Large intestine (tissue), 3 donors: Measurements from ENCODE around the gene DPP6. TPM values are rescaled to one million over a fixed set of nuclear protein-coding genes. Genes with fewer than 3 reads are reported as not detected.

Source experiments
- DNase-seq, 2 donors: peaks; one replicate each; pipeline versions ENCODE4 v3.0.0 to v3.0.0-alpha.2; 2013
- H3K27ac ChIP-seq: one replicate; pipeline ENCODE4 v1.5.1; 2013; ENCODE audit warnings: low read length
- H3K27me3 ChIP-seq: 2 replicates; pipeline ENCODE4 v1.6.1; 2013; ENCODE audit warnings: low read length; ENCODE audit not compliant: control insufficient read depth, insufficient read depth
- H3K36me3 ChIP-seq: 2 replicates; pipeline ENCODE4 v1.6.1; 2013; ENCODE audit warnings: low read length; ENCODE audit not compliant: control insufficient read depth, insufficient read depth
- H3K4me1 ChIP-seq: one replicate; pipeline ENCODE4 v1.6.1; 2013; ENCODE audit warnings: low read length; ENCODE audit not compliant: control insufficient read depth, insufficient read depth
- H3K4me3 ChIP-seq: one replicate; pipeline ENCODE4 v1.5.1; 2013; ENCODE audit warnings: low read length
- H3K9me3 ChIP-seq: one replicate; pipeline ENCODE4 v1.6.1; 2013; ENCODE audit warnings: mild to moderate bottlenecking, low read depth, low read length, moderate library complexity; ENCODE audit not compliant: control insufficient read depth
- WGBS: methylation state at CpG from one replicate; pipeline ENCODE4 v1.1.5; 2013; ENCODE audit warnings: low lambda C conversion rate; ENCODE audit not compliant: insufficient coverage; 5-methylcytosine and 5-hydroxymethylcytosine counted together
- polyA plus RNA-seq: library from polyadenylated mRNA; unstranded; fragments of 120-200 nt; gene quantifications from one replicate; pipeline ENCODE4 v1.2.1, GENCODE V29; 2013

DPP6 gene
- polyA plus RNA-seq, 1 donor, result 7.8 TPM

DNA sequence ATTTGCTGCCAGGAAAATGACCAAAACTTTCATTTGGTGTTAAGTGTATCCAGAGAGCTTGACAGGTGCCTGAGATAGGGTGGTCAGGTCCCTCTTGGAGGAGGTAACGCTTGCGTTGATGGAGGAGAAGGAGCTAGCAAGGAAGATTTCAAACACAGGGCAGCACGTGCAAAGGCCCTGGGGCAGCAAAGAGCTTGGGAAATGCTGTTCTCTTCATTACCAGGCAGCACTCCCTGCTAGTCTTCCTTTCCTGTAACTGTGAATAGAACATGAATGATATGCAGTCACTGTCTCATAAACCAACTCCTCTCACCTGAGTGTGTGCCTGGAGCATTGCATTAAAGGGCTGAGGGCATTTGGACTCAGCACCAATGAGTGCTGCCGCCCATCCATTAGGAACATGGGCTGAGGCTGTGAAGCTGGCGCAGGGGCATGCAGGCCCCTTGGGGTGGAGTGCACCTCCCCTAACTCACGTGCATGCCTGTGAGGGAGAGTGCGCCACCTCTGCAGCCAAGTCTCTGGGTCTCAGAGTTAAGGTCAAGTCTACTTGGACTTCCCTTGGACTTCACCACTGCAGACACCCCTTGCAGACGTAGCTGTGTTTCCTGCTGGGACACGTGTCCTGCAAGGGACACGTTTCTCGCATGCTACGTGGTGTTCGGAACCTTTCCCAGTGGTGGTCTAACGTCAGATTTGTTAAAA, 813.9 kb downstream of the DPP6 start:
- Histone ChIP-seq H3K27ac (no peak overlapping the region), H3K36me3 (no peaks in the 10 kb centered on the region), H3K27me3 (peaks cover 30% of the 10 kb centered on the region), H3K9me3 (no peaks in the 10 kb centered on the region), H3K4me1 (no peaks in the 10 kb centered on the region), H3K4me3 (no peak overlapping the region)
- no CpG with 5 or more reads among the region's 14 CpGs for WGBS
- no peak for DNase-seq

DNA sequence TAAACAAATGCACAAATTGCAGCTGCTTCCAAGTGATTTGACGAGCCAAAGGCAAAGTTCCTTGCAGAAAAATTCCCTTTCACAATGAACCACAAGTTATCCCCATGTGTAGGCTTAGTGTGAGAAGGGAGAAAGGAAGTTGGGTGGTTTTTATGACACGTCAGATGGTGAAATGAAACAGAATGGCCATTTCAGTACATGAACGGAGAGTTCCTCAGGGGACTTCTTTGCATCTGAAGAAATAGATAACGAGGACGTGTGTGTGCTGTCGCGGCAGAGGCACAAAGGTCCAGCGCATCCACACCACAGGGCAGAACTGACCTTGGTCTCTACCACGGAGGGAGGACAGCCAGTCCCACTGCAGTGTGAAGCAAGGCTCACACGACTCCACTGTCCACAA, 814.9 kb downstream of the DPP6 start:
- no peaks in the 10 kb centered on the region for H3K9me3 ChIP-seq
- DNase-seq, result no peak
- no peak overlapping the region for H3K4me3 ChIP-seq
- H3K27ac ChIP-seq, result no peak overlapping the region
- peaks cover 33% of the 10 kb centered on the region for H3K27me3 ChIP-seq
- no peaks in the 10 kb centered on the region for H3K4me1 ChIP-seq
- WGBS, result no CpG with 5 or more reads among the region's 10 CpGs
- no peaks in the 10 kb centered on the region for H3K36me3 ChIP-seq

DNA sequence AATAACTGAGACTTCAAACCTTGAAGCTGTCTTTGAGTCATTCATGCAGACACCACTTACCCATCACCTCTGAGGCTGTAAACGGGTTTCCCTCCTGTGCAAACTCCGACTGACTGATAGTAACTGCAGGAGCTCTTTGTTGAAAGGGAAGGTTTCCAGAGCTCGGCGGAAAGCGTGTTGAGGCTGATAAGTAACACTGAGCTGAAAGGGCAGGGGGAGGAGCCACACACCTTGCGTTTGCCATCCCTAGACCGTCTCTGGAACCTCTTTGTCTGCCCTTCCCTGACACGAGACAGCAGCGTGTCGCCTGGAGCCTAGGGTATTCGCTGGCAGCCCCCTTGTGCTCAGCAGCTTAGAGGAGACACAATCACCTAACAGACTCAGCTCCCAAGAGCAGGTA, 816.7 kb downstream of the DPP6 start:
- Histone ChIP-seq H3K4me3 (no peak overlapping the region), H3K4me1 (no peaks in the 10 kb centered on the region), H3K27me3 (peaks cover 33% of the 10 kb centered on the region), H3K27ac (no peak overlapping the region), H3K36me3 (no peaks in the 10 kb centered on the region), H3K9me3 (no peaks in the 10 kb centered on the region)
- no CpG with 5 or more reads among the region's 11 CpGs for WGBS
- peak; percentile 17 for DNase-seq

DNA sequence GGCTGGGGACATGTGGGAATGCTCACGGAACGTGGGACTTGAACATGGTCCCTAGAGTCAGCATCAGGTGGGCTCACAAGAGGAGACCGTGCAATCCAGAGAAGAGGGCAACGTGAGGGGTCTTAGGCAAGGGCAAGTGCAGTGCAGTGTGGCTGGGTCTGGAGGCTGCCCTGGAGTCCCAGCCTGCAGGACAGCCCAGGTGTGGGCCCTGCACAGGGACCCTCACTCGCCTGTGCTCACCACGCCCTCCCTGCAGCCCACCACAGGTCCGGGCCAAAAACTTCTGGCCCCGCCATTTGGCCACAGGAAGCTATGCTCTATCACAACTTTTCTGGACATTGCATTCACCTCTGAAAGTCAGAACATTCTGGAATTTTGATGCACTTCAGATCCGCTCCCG, 817.2 kb downstream of the DPP6 start:
- H3K27me3 ChIP-seq, result peaks cover 33% of the 10 kb centered on the region
- H3K9me3 ChIP-seq, result no peaks in the 10 kb centered on the region
- H3K4me3 ChIP-seq, result no peak overlapping the region
- H3K27ac ChIP-seq, result no peak overlapping the region
- H3K4me1 ChIP-seq, result no peaks in the 10 kb centered on the region
- no peaks in the 10 kb centered on the region for H3K36me3 ChIP-seq
- DNase-seq, result no peak
- WGBS, result no CpG with 5 or more reads among the region's 10 CpGs

DNA sequence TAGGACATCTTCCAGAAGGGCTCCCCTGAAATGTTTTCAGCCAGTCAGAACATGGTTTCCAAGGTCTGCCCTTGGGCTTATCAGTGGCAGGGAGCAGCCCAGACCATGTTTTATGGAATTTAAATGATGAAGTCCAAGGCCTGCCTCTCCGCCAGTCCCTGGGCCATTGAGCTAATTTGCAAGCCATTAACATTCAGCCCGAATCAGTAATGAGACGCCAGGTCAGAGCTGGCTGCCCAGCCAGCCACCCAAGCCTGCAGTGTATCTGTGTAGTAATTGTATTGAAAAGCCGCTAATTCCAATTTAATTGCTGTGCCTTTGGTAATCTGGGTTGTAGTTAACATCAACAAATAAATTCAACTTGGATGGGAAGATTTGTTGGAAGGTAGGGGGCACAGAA, 819.3 kb downstream of the DPP6 start:
- Histone ChIP-seq H3K27ac (no peak overlapping the region), H3K36me3 (no peaks in the 10 kb centered on the region), H3K4me3 (no peak overlapping the region), H3K27me3 (peaks cover 37% of the 10 kb centered on the region), H3K9me3 (no peaks in the 10 kb centered on the region), H3K4me1 (no peaks in the 10 kb centered on the region)
- no CpG with 5 or more reads among the region's 4 CpGs for WGBS
- no peak for DNase-seq

DNA sequence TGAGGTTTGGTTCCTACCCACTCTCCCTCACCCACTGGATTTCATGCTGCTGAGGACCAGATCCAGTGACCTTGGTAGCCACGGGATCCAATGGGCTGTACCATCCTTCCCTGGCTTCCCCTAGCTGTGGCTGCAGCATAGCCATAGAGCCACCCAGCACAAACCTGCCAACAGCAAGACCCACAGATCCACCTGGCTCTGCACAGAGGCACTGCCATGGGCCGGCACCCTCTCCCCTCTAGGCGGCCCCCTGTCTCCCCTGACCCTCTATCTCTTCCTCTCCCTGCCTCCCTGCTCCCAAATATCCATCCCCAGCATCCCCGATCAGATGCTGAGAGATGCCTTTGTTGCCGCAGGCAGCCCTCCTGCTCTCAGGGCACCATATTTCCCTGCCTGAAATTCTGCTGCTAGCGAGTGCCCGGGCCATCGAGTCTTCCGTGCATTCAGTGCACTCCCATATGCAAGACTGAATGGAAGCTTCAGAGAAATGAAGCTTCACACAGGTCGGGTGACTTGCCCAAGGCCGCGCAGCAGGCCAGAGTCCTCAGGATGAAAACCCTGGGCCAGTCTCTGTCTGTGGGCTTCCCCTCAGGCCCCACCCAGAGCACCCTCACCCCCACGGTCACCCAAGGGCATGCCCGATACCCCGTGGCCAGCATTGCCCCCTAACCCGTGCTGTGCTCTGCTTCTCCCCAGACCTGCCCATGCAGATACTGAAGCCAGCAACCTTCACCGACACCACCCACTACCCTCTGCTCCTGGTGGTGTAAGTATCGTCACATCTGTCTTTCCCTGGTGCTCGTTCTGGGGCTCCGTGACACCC, 819.9 kb downstream of the DPP6 start:
- Histone ChIP-seq H3K27me3 (peaks cover 33% of the 10 kb centered on the region), H3K27ac (no peak overlapping the region), H3K9me3 (no peaks in the 10 kb centered on the region), H3K4me1 (no peaks in the 10 kb centered on the region), H3K4me3 (no peak overlapping the region), H3K36me3 (no peaks in the 10 kb centered on the region)
- no CpG with 5 or more reads among the region's 20 CpGs for WGBS
- DNase-seq, result no peak

DNA sequence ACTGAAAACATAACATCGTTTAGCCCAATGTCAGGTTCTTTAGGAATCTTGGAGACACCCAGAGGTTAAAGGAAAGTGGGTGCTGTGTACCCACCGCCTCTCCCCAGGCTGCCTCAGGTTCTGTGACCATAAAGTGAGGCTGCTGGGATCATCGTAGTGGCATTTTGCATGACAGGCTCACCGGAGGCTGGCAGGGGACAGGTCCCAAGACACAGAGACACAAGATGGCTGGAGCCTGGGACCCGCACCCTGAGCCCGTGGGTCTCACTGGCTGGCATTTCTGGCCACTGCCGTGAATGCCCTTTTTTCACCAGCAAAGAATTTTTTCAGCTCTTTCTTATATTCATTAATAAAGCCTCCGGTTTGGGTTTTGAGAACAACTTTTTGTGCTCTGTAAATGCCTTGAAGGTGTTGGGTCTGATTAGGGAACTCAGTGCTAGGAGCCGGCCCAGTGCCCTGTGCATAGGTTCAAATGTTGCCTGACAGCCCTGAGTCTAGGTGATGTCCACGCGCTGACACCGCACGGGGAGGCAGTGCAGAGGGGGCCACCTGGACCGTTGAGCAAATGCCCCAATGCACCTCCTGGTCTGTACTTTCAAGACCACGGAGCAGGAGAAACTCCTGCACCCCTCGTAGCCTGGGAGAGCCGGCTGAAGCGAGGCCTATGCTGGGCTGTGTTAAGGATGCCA, 820.8 kb downstream of the DPP6 start:
- H3K27me3 ChIP-seq, result peaks cover 29% of the 10 kb centered on the region
- no peak overlapping the region for H3K4me3 ChIP-seq
- no peak overlapping the region for H3K27ac ChIP-seq
- H3K4me1 ChIP-seq, result no peaks in the 10 kb centered on the region
- no peaks in the 10 kb centered on the region for H3K9me3 ChIP-seq
- WGBS, result no CpG with 5 or more reads among the region's 18 CpGs
- no peaks in the 10 kb centered on the region for H3K36me3 ChIP-seq
- no peak for DNase-seq

DNA sequence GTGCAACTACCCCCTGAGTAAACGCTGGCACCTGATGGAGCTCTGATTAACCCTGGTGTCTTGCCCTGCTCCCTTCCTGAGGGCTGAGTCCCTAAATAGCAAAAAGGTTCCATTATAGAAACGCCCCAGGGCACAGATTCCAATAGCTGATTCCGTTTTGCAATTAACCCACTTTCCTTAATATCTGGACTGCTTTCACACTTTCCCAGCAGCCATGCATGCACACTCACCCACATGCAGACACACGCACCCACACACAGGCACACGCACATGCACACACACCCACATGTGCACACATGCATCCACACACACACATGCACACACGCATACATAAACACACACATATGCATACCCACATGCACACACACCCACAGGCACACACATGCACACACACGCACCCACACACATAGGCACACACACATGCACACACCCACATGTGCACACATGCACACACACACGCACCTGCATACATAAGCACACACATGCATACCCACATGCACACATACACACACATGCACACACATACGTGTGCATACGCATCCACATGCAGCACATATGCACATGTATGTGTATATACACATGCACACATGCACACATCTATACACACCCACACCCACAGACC, 821.4 kb downstream of the DPP6 start:
- H3K27ac ChIP-seq, result no peak overlapping the region
- no peaks in the 10 kb centered on the region for H3K9me3 ChIP-seq
- no CpG with 5 or more reads among the region's 10 CpGs for WGBS
- H3K36me3 ChIP-seq, result no peaks in the 10 kb centered on the region
- peaks cover 22% of the 10 kb centered on the region for H3K27me3 ChIP-seq
- no peak for DNase-seq
- H3K4me1 ChIP-seq, result no peaks in the 10 kb centered on the region
- H3K4me3 ChIP-seq, result no peak overlapping the region

DNA sequence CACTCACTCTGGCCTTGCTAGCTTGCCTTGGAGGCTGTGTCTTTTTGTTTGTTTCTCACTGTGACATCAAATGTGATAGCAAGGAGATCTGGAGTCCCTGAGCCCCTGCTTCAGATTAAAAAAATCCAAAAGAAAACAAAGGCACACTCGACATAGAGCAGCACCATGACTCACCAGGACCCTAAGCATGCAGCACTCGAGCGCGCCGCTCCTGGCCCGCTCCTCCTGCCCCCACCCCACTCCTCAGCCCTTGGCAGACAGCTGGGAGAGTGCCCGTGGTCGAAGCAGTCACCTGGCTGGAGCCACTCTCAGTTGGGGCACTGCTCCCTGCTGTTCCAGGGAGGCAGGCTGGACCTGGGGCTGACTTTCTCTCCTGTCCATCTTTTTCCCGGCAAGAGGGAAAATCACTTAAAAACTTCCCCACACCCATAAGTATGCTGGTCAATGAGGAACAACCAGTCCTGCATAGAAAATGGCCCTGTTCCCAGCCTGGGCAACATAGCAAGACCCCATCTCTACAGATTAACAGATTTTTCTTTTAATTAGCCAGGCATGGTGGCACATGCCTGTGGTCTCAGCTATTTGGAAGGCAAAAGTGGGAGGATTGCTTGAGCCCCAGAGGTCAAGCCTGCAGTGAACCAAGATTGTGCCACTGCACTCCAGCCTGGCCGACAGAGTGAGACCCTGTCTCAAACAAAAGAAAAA, 822.4 kb downstream of the DPP6 start:
- WGBS, result 57% methylated on average over 1 of the region's 10 CpGs
- DNase-seq, result no peak

DNA sequence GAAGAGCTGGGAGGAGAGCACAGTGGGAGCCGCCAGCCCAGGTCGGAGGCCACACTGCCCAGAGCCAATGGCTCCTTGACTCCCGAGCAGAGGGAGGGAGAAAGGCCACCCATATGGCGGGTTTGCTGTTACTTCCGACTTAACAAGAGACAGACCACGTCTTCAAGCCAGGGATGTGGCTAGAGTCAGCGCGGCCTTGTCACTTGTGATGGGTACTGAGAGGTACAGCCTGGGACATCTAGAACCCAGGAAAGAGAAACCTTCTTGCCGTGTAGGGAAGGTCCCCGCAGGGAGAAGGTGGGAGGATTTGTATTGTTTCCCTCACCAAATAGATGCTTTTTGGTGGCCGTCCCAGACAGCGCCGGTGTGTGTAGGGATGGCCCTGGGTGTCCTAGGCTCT, 823.1 kb downstream of the DPP6 start:
- no peak for DNase-seq
- Histone ChIP-seq H3K36me3 (no peaks in the 10 kb centered on the region), H3K9me3 (no peaks in the 10 kb centered on the region), H3K27me3 (peaks cover 13% of the 10 kb centered on the region), H3K27ac (no peak overlapping the region), H3K4me1 (no peaks in the 10 kb centered on the region), H3K4me3 (no peak overlapping the region)
- WGBS, result 60% methylated on average over 1 of the region's 13 CpGs

More for the DNA sequence above, 822.4 kb downstream of the DPP6 start:
- H3K4me1 ChIP-seq, result no peaks in the 10 kb centered on the region
- H3K4me3 ChIP-seq, result no peak overlapping the region
- H3K27ac ChIP-seq, result no peak overlapping the region
- no peaks in the 10 kb centered on the region for H3K36me3 ChIP-seq
- no peaks in the 10 kb centered on the region for H3K9me3 ChIP-seq
- H3K27me3 ChIP-seq, result peaks cover 13% of the 10 kb centered on the region
